Activated CD8-positive, alpha-beta T cell treated with anti-CD3 and anti-CD28 coated beads for 36 hours (primary cell): ENCODE data around the gene KIRREL3. TPM values are rescaled to one million over a fixed set of nuclear protein-coding genes. Genes with fewer than 3 reads are reported as not detected.
"Not testable (repeated sequence)": the region's sequence is repeated elsewhere in the genome, so short reads cannot be mapped to it uniquely, and the experiment has no call there.

ENCODE experiments used
- ATAC-seq: fragments of 200-7000 bp; cut with Tn5 transposase; one replicate; pipeline ENCODE4 v1.10.0; 2021; ENCODE audit warnings: mild to moderate bottlenecking, moderate library complexity
- CTCF ChIA-PET: fragments of 350-600 bp; sonication (Branson Sonifier 250); formaldehyde crosslinking; loops from one replicate; lab custom pipeline; 2021; ENCODE audit warnings: antibody characterized with exemption; lab: Charles Lee
- POLR2A ChIA-PET: fragments of 350-600 bp; sonication (Branson Sonifier 250); formaldehyde crosslinking; loops from one replicate; lab custom pipeline; 2021; ENCODE audit warnings: antibody characterized with exemption; lab: Charles Lee
- DNase-seq: peaks from one replicate; pipeline ENCODE4 v3.0.0-alpha.2; 2020
- H3K27ac Mint-ChIP-seq: one replicate; pipeline ENCODE4 v1.8.0; 2021; ENCODE audit warnings: mild to moderate bottlenecking, mixed read lengths
- H3K27me3 Mint-ChIP-seq: one replicate; pipeline ENCODE4 v1.8.0; 2021; ENCODE audit warnings: mixed read lengths
- H3K36me3 Mint-ChIP-seq: one replicate; pipeline ENCODE4 v1.8.0; 2021; ENCODE audit warnings: low read depth, mixed read lengths
- H3K4me1 Mint-ChIP-seq: one replicate; pipeline ENCODE4 v1.8.0; 2021; ENCODE audit warnings: low read depth, mixed read lengths
- H3K4me3 Mint-ChIP-seq: one replicate; pipeline ENCODE4 v1.8.0; 2021; ENCODE audit warnings: mild to moderate bottlenecking, moderate library complexity, mixed read lengths
- H3K9me3 Mint-ChIP-seq: one replicate; pipeline ENCODE4 v1.8.0; 2021; ENCODE audit warnings: mixed read lengths
- intact Hi-C: fragments of 100-400 bp; cut with micrococcal nuclease; formaldehyde crosslinking; loops from one replicate; pipeline ENCODE4 v1.10.0; 2022
- total RNA-seq, 2 experiments: library from RNA; stranded (reverse); gene quantifications; one replicate each; pipeline ENCODE4 v1.2.3, GENCODE V29; 2021
- TF ChIP-seq, protein P1 (sequence below): fragments of 200-600 bp; IDR thresholded peaks from one replicate; pipeline ENCODE4 v1.8.0; 2022; ENCODE audit warnings: antibody characterized with exemption, mild to moderate bottlenecking

The KIRREL3 gene
- total RNA-seq, 2 experiments from 2014 or later: not detected

DNA sequence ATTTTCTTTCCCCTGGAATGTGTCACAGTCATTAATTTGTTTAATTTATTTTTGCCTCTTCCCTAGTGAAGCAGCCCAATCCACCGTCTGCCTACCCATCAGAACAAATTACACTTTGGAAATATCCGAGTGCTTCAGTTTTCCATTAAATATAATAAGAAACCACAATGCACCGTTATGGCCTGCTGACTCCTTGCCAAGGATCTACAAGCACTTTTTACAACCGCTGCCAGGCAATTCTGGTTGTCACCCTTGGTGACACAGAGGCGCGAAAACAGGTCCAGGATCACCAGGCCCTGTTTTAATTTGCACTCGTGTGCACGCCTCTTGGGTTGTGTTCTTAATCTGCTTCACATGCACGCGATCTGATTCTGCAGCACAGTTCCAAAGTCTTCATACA lies 43.9 kb downstream of the KIRREL3 start:
- POLR2A ChIA-PET: no interaction called here
- DNase-seq (no peak), ATAC-seq (no peak)
- intact Hi-C loops: no loop called here
- Mint-ChIP-seq H3K27ac (no peak overlapping the region), H3K27me3 (peaks cover 6% of the 10 kb centered on the region), H3K4me3 (no peak overlapping the region), H3K4me1 (no peaks in the 10 kb centered on the region), H3K36me3 (no peaks in the 10 kb centered on the region), H3K9me3 (no peaks in the 10 kb centered on the region)
- TF ChIP-seq, protein P1, sequence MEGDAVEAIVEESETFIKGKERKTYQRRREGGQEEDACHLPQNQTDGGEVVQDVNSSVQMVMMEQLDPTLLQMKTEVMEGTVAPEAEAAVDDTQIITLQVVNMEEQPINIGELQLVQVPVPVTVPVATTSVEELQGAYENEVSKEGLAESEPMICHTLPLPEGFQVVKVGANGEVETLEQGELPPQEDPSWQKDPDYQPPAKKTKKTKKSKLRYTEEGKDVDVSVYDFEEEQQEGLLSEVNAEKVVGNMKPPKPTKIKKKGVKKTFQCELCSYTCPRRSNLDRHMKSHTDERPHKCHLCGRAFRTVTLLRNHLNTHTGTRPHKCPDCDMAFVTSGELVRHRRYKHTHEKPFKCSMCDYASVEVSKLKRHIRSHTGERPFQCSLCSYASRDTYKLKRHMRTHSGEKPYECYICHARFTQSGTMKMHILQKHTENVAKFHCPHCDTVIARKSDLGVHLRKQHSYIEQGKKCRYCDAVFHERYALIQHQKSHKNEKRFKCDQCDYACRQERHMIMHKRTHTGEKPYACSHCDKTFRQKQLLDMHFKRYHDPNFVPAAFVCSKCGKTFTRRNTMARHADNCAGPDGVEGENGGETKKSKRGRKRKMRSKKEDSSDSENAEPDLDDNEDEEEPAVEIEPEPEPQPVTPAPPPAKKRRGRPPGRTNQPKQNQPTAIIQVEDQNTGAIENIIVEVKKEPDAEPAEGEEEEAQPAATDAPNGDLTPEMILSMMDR: no peak
- CTCF ChIA-PET: no interaction called here

DNA sequence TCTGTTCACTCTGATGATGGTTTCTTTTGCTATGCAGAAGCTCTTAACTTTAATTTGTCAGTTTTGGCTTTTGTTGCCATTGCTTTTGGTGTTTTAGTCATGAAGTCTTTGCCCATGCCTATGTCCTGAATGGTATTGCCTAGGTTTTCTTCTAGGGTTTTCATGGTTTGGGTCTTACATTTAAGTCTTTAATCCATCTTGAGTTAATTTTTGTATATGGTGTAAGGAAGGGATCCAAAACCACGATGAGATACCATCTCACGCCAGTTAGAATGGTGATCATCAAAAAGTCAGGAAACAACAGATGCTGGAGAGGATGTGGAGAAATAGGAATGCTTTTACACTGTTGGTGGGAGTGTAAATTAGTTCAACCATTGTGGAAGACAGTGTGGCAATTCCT lies 48.0 kb downstream of the KIRREL3 start:
- POLR2A ChIA-PET, H3K27me3 Mint-ChIP-seq, intact Hi-C loops, H3K4me3 Mint-ChIP-seq, H3K36me3 Mint-ChIP-seq, H3K27ac Mint-ChIP-seq, H3K9me3 Mint-ChIP-seq, CTCF ChIA-PET, DNase-seq, H3K4me1 Mint-ChIP-seq, ATAC-seq: not testable (repeated sequence)

DNA sequence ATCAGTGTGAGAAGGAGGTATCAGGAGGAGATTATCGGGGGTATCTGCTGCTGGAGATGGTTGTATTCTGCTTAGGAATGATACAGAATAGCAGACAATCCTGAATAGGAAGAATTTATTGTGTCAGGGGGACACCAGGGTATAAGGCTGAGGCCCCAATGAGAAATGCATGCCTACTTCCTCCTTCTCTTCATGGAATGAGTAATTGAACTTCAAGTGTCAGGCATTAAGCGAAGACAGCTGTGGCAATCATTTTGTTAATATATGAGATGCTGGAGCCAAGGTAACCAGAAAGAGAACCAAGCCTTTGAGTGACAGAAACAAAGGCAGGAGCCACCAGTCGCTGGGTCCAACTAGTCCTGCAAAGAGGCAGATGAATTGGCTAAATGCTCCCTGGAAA lies 49.1 kb downstream of the KIRREL3 start:
- CTCF ChIA-PET: no interaction called here
- no peak overlapping the region for H3K27ac Mint-ChIP-seq
- ATAC-seq: no peak
- H3K9me3 Mint-ChIP-seq: no peaks in the 10 kb centered on the region
- no peak for DNase-seq
- intact Hi-C loops: no loop called here
- peaks cover 3% of the 10 kb centered on the region for H3K27me3 Mint-ChIP-seq
- no peaks in the 10 kb centered on the region for H3K36me3 Mint-ChIP-seq
- H3K4me1 Mint-ChIP-seq: no peaks in the 10 kb centered on the region
- POLR2A ChIA-PET: no interaction called here
- TF ChIP-seq, protein P1: no peak
- no peak overlapping the region for H3K4me3 Mint-ChIP-seq

DNA sequence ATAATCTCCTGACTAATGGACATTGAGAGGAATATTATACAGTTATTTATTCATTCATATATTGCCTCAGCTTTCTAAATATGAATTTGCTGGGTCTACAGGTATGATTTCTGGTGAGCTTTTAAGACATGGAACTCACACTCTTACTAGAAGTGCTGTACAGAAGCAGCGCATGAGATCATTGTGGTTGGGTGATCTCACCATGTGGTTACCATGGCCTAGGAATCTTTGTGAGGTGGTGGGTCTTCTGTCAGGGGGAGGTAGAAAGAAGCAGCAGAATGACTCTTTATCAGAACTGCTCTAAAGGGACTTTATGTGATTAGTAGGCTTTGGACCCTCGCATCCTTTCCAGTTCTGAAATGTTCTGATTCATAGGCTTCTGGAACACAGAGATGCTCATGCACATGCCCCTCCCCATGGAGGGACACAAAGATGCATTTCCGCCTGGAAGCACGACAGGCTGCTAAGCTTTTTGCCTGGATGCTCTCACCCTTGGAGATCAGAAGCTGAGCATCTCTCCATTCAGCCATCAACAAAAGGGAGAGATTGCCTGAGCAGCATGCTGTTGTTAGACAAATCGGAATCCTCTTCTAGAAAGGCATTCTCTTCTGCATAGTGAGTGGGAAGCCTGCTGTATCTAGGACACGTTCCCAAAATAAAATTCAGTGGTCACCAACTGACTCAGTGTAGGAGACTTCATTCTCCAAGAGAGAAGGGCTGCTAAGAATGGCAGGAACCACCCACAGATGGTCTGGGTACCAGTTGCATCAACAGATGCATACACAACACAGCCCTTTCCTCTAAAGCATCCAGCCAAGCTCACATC lies 51.3 kb downstream of the KIRREL3 start:
- Mint-ChIP-seq H3K4me3 (no peak overlapping the region), H3K4me1 (no peaks in the 10 kb centered on the region), H3K36me3 (no peaks in the 10 kb centered on the region), H3K27me3 (no peaks in the 10 kb centered on the region), H3K9me3 (no peaks in the 10 kb centered on the region), H3K27ac (no peak overlapping the region)
- ChIA-PET CTCF (no interaction called here), POLR2A (interaction anchor here (0.6 kb wide), 1 partner anchor 470 kb away, joined by 4 read pairs; no protein-coding TSS in a partner anchor)
- ATAC-seq: no peak
- DNase-seq: peak; percentile 4
- TF ChIP-seq, protein P1: no peak
- intact Hi-C loops: no loop called here

DNA sequence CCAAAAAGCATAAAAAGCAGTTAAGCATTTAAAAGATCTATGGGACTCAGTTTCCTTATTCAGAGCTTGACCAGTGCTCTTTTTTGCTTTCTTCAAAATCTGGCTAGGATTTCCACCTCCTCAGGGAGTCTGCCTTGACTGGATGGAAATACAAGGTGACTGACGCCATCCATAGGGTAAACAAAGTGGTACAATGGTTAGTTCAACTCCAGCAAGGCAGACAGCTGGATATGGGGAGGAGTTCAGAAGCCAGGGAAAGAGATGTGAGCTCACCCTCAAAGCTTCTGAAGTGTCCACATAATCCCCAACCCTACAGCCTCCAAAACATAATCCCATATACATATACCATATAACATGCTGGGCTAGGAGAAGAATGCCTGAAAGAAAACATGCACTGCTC lies 52.0 kb downstream of the KIRREL3 start:
- DNase-seq (no peak), ATAC-seq (no peak)
- ChIA-PET CTCF (interaction anchor here (1.7 kb wide), 1 partner anchor 125 kb away, joined by 3 read pairs; no protein-coding TSS in a partner anchor), POLR2A (no interaction called here)
- intact Hi-C loops: no loop called here
- H3K36me3 Mint-ChIP-seq: no peaks in the 10 kb centered on the region
- no peak overlapping the region for H3K4me3 Mint-ChIP-seq
- no peaks in the 10 kb centered on the region for H3K4me1 Mint-ChIP-seq
- no peaks in the 10 kb centered on the region for H3K9me3 Mint-ChIP-seq
- TF ChIP-seq, protein P1: no peak
- H3K27ac Mint-ChIP-seq: no peak overlapping the region
- no peaks in the 10 kb centered on the region for H3K27me3 Mint-ChIP-seq
